CD4-positive, CD25-positive, alpha-beta regulatory T cell (primary cell): ENCODE results near the gene VWA5B1. TPM values are rescaled to one million over a fixed set of nuclear protein-coding genes. Genes with fewer than 3 reads are reported as not detected.

Experiments
- ATAC-seq, 2 donors: fragments of 150-1000 bp; cut with Tn5 transposase; one replicate each; pipeline ENCODE4 v1.10.0; 2021; ENCODE audit warnings: low read depth in 2 of 2, moderate number of reproducible peaks in 2 of 2, moderate library complexity in 1 of 2
- DNase-seq, 3 donors: peaks; one replicate each; pipeline versions ENCODE4 v3.0.0 to v3.0.0-alpha.2; 2012 to 2022; ENCODE audit warnings: mixed read lengths in 1 of 3
- H3K27ac ChIP-seq: one replicate; pipeline ENCODE4 v1.7.0; 2013; ENCODE audit warnings: mild to moderate bottlenecking, low read length; ENCODE audit not compliant: insufficient read depth, poor library complexity, severe bottlenecking
- H3K27me3 ChIP-seq: one replicate; pipeline ENCODE4 v1.7.0; 2013; ENCODE audit warnings: low read length; ENCODE audit not compliant: control insufficient read depth, insufficient read depth
- H3K36me3 ChIP-seq: one replicate; pipeline ENCODE4 v1.7.0; 2013; ENCODE audit warnings: mild to moderate bottlenecking, low read length, moderate library complexity; ENCODE audit not compliant: control insufficient read depth, insufficient read depth
- H3K4me1 ChIP-seq: 2 replicates; pipeline ENCODE4 v1.7.0; 2013; ENCODE audit warnings: mild to moderate bottlenecking, low read length; ENCODE audit not compliant: insufficient read depth, control insufficient read depth, poor library complexity, severe bottlenecking
- H3K4me3 ChIP-seq: one replicate; pipeline ENCODE4 v1.7.0; 2013; ENCODE audit warnings: low read depth, mild to moderate bottlenecking, low read length, moderate library complexity
- H3K9me3 ChIP-seq, 2 experiments: 1 replicate in 1 of 2; 2 replicates in 1 of 2; pipeline ENCODE4 v1.7.0; 2013; ENCODE audit warnings: low read length in 2 of 2, mild to moderate bottlenecking in 1 of 2, moderate library complexity in 1 of 2; ENCODE audit not compliant: control insufficient read depth in 2 of 2
- H3K27ac Mint-ChIP-seq, 3 donors: one replicate each; pipeline ENCODE4 v1.8.0; 2020 to 2022; ENCODE audit warnings: mild to moderate bottlenecking in 3 of 3, mixed read lengths in 3 of 3, moderate library complexity in 2 of 3
- H3K27me3 Mint-ChIP-seq: one replicate; pipeline ENCODE4 v1.8.0; 2022; ENCODE audit warnings: mild to moderate bottlenecking, mixed read lengths
- H3K36me3 Mint-ChIP-seq: one replicate; pipeline ENCODE4 v1.8.0; 2020; ENCODE audit warnings: mixed read lengths
- H3K4me1 Mint-ChIP-seq, 4 donors: one replicate each; pipeline ENCODE4 v1.8.0; 2020 to 2022; ENCODE audit warnings: mixed read lengths in 4 of 4, mild to moderate bottlenecking in 1 of 4
- H3K4me3 Mint-ChIP-seq, 4 donors: one replicate each; pipeline ENCODE4 v1.8.0; 2020 to 2022; ENCODE audit warnings: mild to moderate bottlenecking in 4 of 4, mixed read lengths in 4 of 4, moderate library complexity in 3 of 4
- H3K9me3 Mint-ChIP-seq, 7 donors: one replicate each; pipeline ENCODE4 v1.8.0; 2020 to 2022; ENCODE audit warnings: mixed read lengths in 7 of 7, mild to moderate bottlenecking in 3 of 7, moderate library complexity in 2 of 7
- polyA plus RNA-seq, 4 donors: library from polyadenylated mRNA; unstranded; fragments of 300-500 nt; fragmentation: Illumina TruSeq; gene quantifications; one replicate each; pipeline ENCODE4 v1.2.3, GENCODE V29; 2021
- total RNA-seq: library from RNA; stranded (reverse); gene quantifications from one replicate; pipeline ENCODE4 v1.2.3, GENCODE V29; 2022

The VWA5B1 gene
- total and polyA plus RNA-seq, 5 donors from 2014 or later = 0.08 TPM; not detected in 4

GRCh38 chr1:20307026-20307425 lies 16.4 kb downstream of the VWA5B1 start:
- Histone ChIP-seq H3K9me3 (no peaks in the 10 kb centered on the region), H3K36me3 (no peaks in the 10 kb centered on the region), H3K27me3 (no peaks in the 10 kb centered on the region), H3K27ac (no peak overlapping the region), H3K4me3 (no peak overlapping the region), H3K4me1 (no peaks in the 10 kb centered on the region)
- Mint-ChIP-seq H3K4me3 (no peak overlapping the region), H3K27me3 (peaks cover 6% of the 10 kb centered on the region), H3K4me1 (no peaks in the 10 kb centered on the region), H3K36me3 (no peaks in the 10 kb centered on the region), H3K9me3 (peaks cover 0 to 2% (median 0%) of the 10 kb centered on the region in 7 donors), H3K27ac (no peak overlapping the region)
- DNase-seq = no peak
- no peak for ATAC-seq

- Mint-ChIP-seq H3K4me1 (no peaks in the 10 kb centered on the region), H3K27me3 (peaks cover 6% of the 10 kb centered on the region), H3K4me3 (no peak overlapping the region), H3K9me3 (peaks cover 0 to 2% (median 0%) of the 10 kb centered on the region in 7 donors), H3K27ac (no peak overlapping the region), H3K36me3 (no peaks in the 10 kb centered on the region)
- no peaks in the 10 kb centered on the region for H3K9me3 ChIP-seq
- H3K4me3 ChIP-seq = no peak overlapping the region
- no peak overlapping the region for H3K27ac ChIP-seq
- no peaks in the 10 kb centered on the region for H3K4me1 ChIP-seq
- DNase-seq = no peak
- ATAC-seq = no peak
- H3K27me3 ChIP-seq = no peaks in the 10 kb centered on the region
- H3K36me3 ChIP-seq = no peaks in the 10 kb centered on the region
Measured at GRCh38 chr1:20308569-20308968, 17.9 kb downstream of the VWA5B1 start.

DNA sequence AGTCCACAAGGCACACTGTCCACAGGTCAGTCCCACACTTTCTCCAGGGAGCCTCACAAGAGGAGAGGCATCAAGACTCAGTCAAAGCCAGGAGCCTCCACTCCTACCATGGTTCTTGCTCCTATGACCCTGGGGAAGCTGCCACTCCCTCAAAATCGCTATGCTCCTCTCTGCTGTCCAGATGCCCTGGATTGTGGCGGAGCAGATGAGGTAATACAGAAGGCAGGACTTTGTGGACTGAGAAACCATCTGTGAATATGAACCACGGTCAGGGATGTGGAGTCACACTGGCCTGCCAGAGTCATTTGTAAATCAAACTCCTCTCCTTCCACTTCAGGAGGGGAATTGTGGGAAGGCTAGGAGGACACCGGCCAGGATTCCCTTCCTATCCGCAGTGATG lies 20.6 kb downstream of the VWA5B1 start:
- H3K27me3 Mint-ChIP-seq = peaks cover 2% of the 10 kb centered on the region
- Histone ChIP-seq H3K4me3 (no peak overlapping the region), H3K27me3 (no peaks in the 10 kb centered on the region), H3K9me3 (no peaks in the 10 kb centered on the region), H3K27ac (no peak overlapping the region), H3K4me1 (no peaks in the 10 kb centered on the region), H3K36me3 (no peaks in the 10 kb centered on the region)
- no peak overlapping the region for H3K4me3 Mint-ChIP-seq
- no peaks in the 10 kb centered on the region for H3K4me1 Mint-ChIP-seq
- H3K27ac Mint-ChIP-seq = no peak overlapping the region
- H3K9me3 Mint-ChIP-seq = peaks cover 0 to 2% (median 0%) of the 10 kb centered on the region in 7 donors
- H3K36me3 Mint-ChIP-seq = no peaks in the 10 kb centered on the region
- DNase-seq (no peak), ATAC-seq (no peak)

GRCh38 chr1:20312310-20312709 lies 21.6 kb downstream of the VWA5B1 start:
- ATAC-seq = no peak
- H3K9me3 Mint-ChIP-seq = peaks cover 0 to 2% (median 0%) of the 10 kb centered on the region in 7 donors

DNA sequence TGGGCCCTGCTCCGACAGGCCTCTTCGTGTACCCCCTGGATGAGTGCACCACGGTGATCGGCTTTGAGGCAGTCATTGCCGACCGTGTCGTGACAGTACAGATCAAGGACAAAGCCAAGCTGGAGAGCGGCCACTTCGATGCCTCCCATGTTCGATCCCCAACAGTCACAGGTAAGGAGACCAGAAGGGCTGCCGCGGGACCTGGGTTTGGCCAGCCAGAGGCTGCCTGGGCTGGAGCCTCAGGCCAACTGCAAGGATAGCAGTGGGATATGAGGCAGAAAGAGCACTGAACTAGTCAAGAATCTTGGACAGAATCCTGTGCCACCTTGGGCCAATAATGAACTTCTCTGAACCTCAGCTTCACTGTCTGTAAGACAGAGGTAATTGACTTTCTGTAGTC lies 22.1 kb downstream of the VWA5B1 start:
- no peaks in the 10 kb centered on the region for H3K36me3 ChIP-seq
- H3K27me3 ChIP-seq = no peaks in the 10 kb centered on the region
- no peak overlapping the region for H3K27ac Mint-ChIP-seq
- H3K36me3 Mint-ChIP-seq = no peaks in the 10 kb centered on the region
- H3K9me3 Mint-ChIP-seq = peaks cover 0 to 2% (median 0%) of the 10 kb centered on the region in 7 donors
- H3K4me1 ChIP-seq = no peaks in the 10 kb centered on the region
- ATAC-seq (no peak), DNase-seq (no peak)
- peaks cover 4% of the 10 kb centered on the region for H3K27me3 Mint-ChIP-seq
- no peak overlapping the region for H3K27ac ChIP-seq
- H3K4me3 ChIP-seq = no peak overlapping the region
- no peak overlapping the region for H3K4me3 Mint-ChIP-seq
- H3K9me3 ChIP-seq = no peaks in the 10 kb centered on the region
- no peaks in the 10 kb centered on the region for H3K4me1 Mint-ChIP-seq

More at GRCh38 chr1:20312310-20312709, 21.6 kb downstream of the VWA5B1 start:
- no peak overlapping the region for H3K4me3 Mint-ChIP-seq
- no peaks in the 10 kb centered on the region for H3K4me1 Mint-ChIP-seq
- Histone ChIP-seq H3K4me1 (no peaks in the 10 kb centered on the region), H3K27me3 (no peaks in the 10 kb centered on the region), H3K4me3 (no peak overlapping the region), H3K36me3 (no peaks in the 10 kb centered on the region), H3K9me3 (no peaks in the 10 kb centered on the region), H3K27ac (no peak overlapping the region)
- peaks cover 4% of the 10 kb centered on the region for H3K27me3 Mint-ChIP-seq
- no peak overlapping the region for H3K27ac Mint-ChIP-seq
- no peaks in the 10 kb centered on the region for H3K36me3 Mint-ChIP-seq
- DNase-seq = no peak

DNA sequence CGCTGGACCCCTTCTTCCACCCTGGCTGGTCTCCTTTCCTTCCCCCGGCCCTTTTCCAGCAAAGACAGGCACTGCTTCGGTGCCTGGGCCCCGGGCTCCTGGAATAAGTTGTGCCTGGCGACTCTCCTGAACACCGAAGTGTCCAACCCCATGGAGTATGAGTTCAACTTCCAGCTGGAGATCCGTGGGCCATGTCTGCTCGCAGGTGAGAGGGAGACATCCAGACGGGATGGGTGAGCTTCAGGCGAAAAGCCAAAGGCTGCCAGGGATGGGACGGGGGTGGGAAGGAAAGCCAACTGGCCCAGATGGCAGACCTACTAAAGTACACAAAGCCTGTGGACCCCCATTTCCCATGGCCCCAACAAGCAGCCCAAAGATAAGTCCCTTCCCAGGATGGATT lies 26.8 kb downstream of the VWA5B1 start:
- H3K36me3 ChIP-seq = no peaks in the 10 kb centered on the region
- H3K27me3 ChIP-seq = no peaks in the 10 kb centered on the region
- Mint-ChIP-seq H3K36me3 (no peaks in the 10 kb centered on the region), H3K27ac (no peak overlapping the region), H3K27me3 (peaks cover 4% of the 10 kb centered on the region), H3K9me3 (peaks cover 0 to 1% (median 0%) of the 10 kb centered on the region in 7 donors), H3K4me3 (no peak overlapping the region), H3K4me1 (peaks cover 3 to 22% (median 10%) of the 10 kb centered on the region in 4 donors)
- peaks cover 6% of the 10 kb centered on the region for H3K4me1 ChIP-seq
- DNase-seq (no peak), ATAC-seq (no peak)
- H3K4me3 ChIP-seq = no peak overlapping the region
- no peaks in the 10 kb centered on the region for H3K9me3 ChIP-seq
- no peak overlapping the region for H3K27ac ChIP-seq

GRCh38 chr1:20318521-20318920 lies 27.8 kb downstream of the VWA5B1 start:
- H3K9me3 Mint-ChIP-seq = peaks cover 0 to 1% (median 0%) of the 10 kb centered on the region in 7 donors
- DNase-seq (no peak), ATAC-seq (no peak)
- peaks cover 3 to 33% (median 16%) of the 10 kb centered on the region in 4 donors for H3K4me1 Mint-ChIP-seq
- Histone ChIP-seq H3K9me3 (no peaks in the 10 kb centered on the region), H3K36me3 (no peaks in the 10 kb centered on the region), H3K27me3 (no peaks in the 10 kb centered on the region), H3K4me3 (no peak overlapping the region), H3K4me1 (peaks cover 12% of the 10 kb centered on the region), H3K27ac (no peak overlapping the region)
- H3K36me3 Mint-ChIP-seq = no peaks in the 10 kb centered on the region
- peak overlapping the region in 1 of 3 donors; percentile 21 for H3K27ac Mint-ChIP-seq
- peaks cover 11% of the 10 kb centered on the region for H3K27me3 Mint-ChIP-seq
- no peak overlapping the region for H3K4me3 Mint-ChIP-seq

- no peak for ATAC-seq
- no peaks in the 10 kb centered on the region for H3K36me3 ChIP-seq
- H3K4me3 ChIP-seq = no peak overlapping the region
- DNase-seq = no peak
- no peaks in the 10 kb centered on the region for H3K27me3 ChIP-seq
- H3K4me3 Mint-ChIP-seq = no peak overlapping the region
- peaks cover 12% of the 10 kb centered on the region for H3K4me1 ChIP-seq
- H3K27ac ChIP-seq = no peak overlapping the region
- H3K27ac Mint-ChIP-seq = no peak overlapping the region
- peaks cover 0 to 1% (median 0%) of the 10 kb centered on the region in 7 donors for H3K9me3 Mint-ChIP-seq
- peaks cover 11% of the 10 kb centered on the region for H3K27me3 Mint-ChIP-seq
- no peaks in the 10 kb centered on the region for H3K36me3 Mint-ChIP-seq
- peaks cover 3 to 34% (median 16%) of the 10 kb centered on the region in 4 donors for H3K4me1 Mint-ChIP-seq
- H3K9me3 ChIP-seq = no peaks in the 10 kb centered on the region
Measured at GRCh38 chr1:20318971-20319370, 28.3 kb downstream of the VWA5B1 start.
